Measurements from ENCODE around the gene CIB1.

CIB1 gene

GRCh38 chr15:90187257-90187868 is 46.4 kb downstream of the CIB1 start:
- H3K27me3 ChIP-seq (ENCODE audit: control insufficient read depth, insufficient read depth, low read length), result no peaks in the 10 kb centered on the region
- H3K4me3 ChIP-seq (ENCODE audit: low read depth, low read length), result no peak overlapping the region
- H3K9ac ChIP-seq (ENCODE audit: low read depth, low read length), result no peak overlapping the region
- H3K9me3 ChIP-seq (ENCODE audit: control insufficient read depth, insufficient read depth, low read length), result no peaks in the 10 kb centered on the region
- no peaks in the 10 kb centered on the region for H3K36me3 ChIP-seq (ENCODE audit: control insufficient read depth, insufficient read depth, low read length)
- H3K4me1 ChIP-seq (ENCODE audit: control insufficient read depth, insufficient read depth, low read length), result peaks cover 2% of the 10 kb centered on the region

- no peaks in the 10 kb centered on the region for H3K4me1 ChIP-seq (ENCODE audit: control insufficient read depth, insufficient read depth, low read length)
- H3K9ac ChIP-seq (ENCODE audit: low read depth, low read length), result no peak overlapping the region
Measured at GRCh38 chr15:90184786-90185704, 48.7 kb downstream of the CIB1 start.

GRCh38 chr15:90184119-90184785 is 49.5 kb downstream of the CIB1 start:
- no peaks in the 10 kb centered on the region for H3K27me3 ChIP-seq (ENCODE audit: control insufficient read depth, insufficient read depth, low read length)
- H3K36me3 ChIP-seq (ENCODE audit: control insufficient read depth, insufficient read depth, low read length), result no peaks in the 10 kb centered on the region
- no peak overlapping the region for H3K9ac ChIP-seq (ENCODE audit: low read depth, low read length)
- no peaks in the 10 kb centered on the region for H3K4me1 ChIP-seq (ENCODE audit: control insufficient read depth, insufficient read depth, low read length)
- H3K4me3 ChIP-seq (ENCODE audit: low read depth, low read length), result peak overlapping the region; percentile 79
- no peaks in the 10 kb centered on the region for H3K9me3 ChIP-seq (ENCODE audit: control insufficient read depth, insufficient read depth, low read length)

More at GRCh38 chr15:90184786-90185704, 48.7 kb downstream of the CIB1 start:
- Histone ChIP-seq H3K36me3 (ENCODE audit: control insufficient read depth, insufficient read depth, low read length) (no peaks in the 10 kb centered on the region), H3K27me3 (ENCODE audit: control insufficient read depth, insufficient read depth, low read length) (no peaks in the 10 kb centered on the region), H3K4me3 (ENCODE audit: low read depth, low read length) (peak overlapping the region; percentile 79), H3K9me3 (ENCODE audit: control insufficient read depth, insufficient read depth, low read length) (no peaks in the 10 kb centered on the region)

GRCh38 chr15:90181776-90182175 is 52.0 kb downstream of the CIB1 start:
- Histone ChIP-seq H3K4me3 (ENCODE audit: low read depth, low read length) (no peak overlapping the region), H3K9ac (ENCODE audit: low read depth, low read length) (no peak overlapping the region), H3K9me3 (ENCODE audit: control insufficient read depth, insufficient read depth, low read length) (no peaks in the 10 kb centered on the region), H3K36me3 (ENCODE audit: control insufficient read depth, insufficient read depth, low read length) (no peaks in the 10 kb centered on the region), H3K27me3 (ENCODE audit: control insufficient read depth, insufficient read depth, low read length) (no peaks in the 10 kb centered on the region), H3K4me1 (ENCODE audit: control insufficient read depth, insufficient read depth, low read length) (peaks cover 3% of the 10 kb centered on the region)
